H9 (cell line): Measurements from ENCODE around the gene TP53BP2. TPM values are rescaled to one million over a fixed set of nuclear protein-coding genes. Genes with fewer than 3 reads are reported as not detected.
"Not testable (repeated sequence)": the region's sequence is repeated elsewhere in the genome, so short reads cannot be mapped to it uniquely, and the experiment has no call there.

Source experiments
- DNase-seq: peaks from one replicate; pipeline ENCODE4 v3.0.0-alpha.2; 2017
- H2AFZ ChIP-seq: one replicate; pipeline ENCODE4 v1.6.1; 2013; ENCODE audit warnings: mild to moderate bottlenecking, low read length, control low read depth, moderate library complexity
- H2AK5ac ChIP-seq: 2 replicates; pipeline ENCODE4 v1.6.1; 2013; ENCODE audit warnings: low read length, control low read depth, mixed read lengths; ENCODE audit not compliant: insufficient read length
- H2BK120ac ChIP-seq: one replicate; pipeline ENCODE4 v1.6.1; 2013; ENCODE audit warnings: low read depth, mild to moderate bottlenecking, low read length, control low read depth, inconsistent platforms; ENCODE audit not compliant: poor library complexity, severe bottlenecking
- H2BK12ac ChIP-seq: 2 replicates; pipeline ENCODE4 v1.6.1; 2013; ENCODE audit warnings: low read length, control low read depth, mixed read lengths, low read depth; ENCODE audit not compliant: insufficient read length
- H2BK15ac ChIP-seq: 2 replicates; pipeline ENCODE4 v1.6.1; 2013; ENCODE audit warnings: low read depth, low read length, control low read depth
- H2BK20ac ChIP-seq: one replicate; pipeline ENCODE4 v1.6.1; 2013; ENCODE audit warnings: low read depth, mild to moderate bottlenecking, low read length, control low read depth, inconsistent platforms; ENCODE audit not compliant: poor library complexity, severe bottlenecking
- H2BK5ac ChIP-seq: 2 replicates; pipeline ENCODE4 v1.6.1; 2013; ENCODE audit warnings: low read length, control low read depth, mixed read lengths; ENCODE audit not compliant: insufficient read length
- H3K14ac ChIP-seq: 2 replicates; pipeline ENCODE4 v1.6.1; 2013; ENCODE audit warnings: low read length, control low read depth; ENCODE audit not compliant: insufficient read depth
- H3K18ac ChIP-seq: 2 replicates; pipeline ENCODE4 v1.6.1; 2013; ENCODE audit warnings: low read depth, mild to moderate bottlenecking, mixed read lengths, low read length, control low read depth; ENCODE audit not compliant: insufficient read length
- H3K23ac ChIP-seq: 2 replicates; pipeline ENCODE4 v1.6.1; 2013; ENCODE audit warnings: low read length, control low read depth, mixed read lengths, low read depth; ENCODE audit not compliant: insufficient read length
- H3K23me2 ChIP-seq: 2 replicates; pipeline ENCODE4 v1.6.1; 2013; ENCODE audit warnings: low read depth, mild to moderate bottlenecking, mixed read lengths, low read length, control low read depth; ENCODE audit not compliant: insufficient read length, poor library complexity, severe bottlenecking
- H3K27ac ChIP-seq: 2 replicates; pipeline ENCODE4 v1.5.1; 2013; ENCODE audit warnings: low read length, control low read depth, mixed read lengths, low read depth; ENCODE audit not compliant: insufficient read length
- H3K27me3 ChIP-seq: 2 replicates; pipeline ENCODE4 v1.6.1; 2013; ENCODE audit warnings: low read length, control low read depth, inconsistent platforms; ENCODE audit not compliant: insufficient read depth
- H3K4ac ChIP-seq: 2 replicates; pipeline ENCODE4 v1.6.1; 2013; ENCODE audit warnings: low read depth, mild to moderate bottlenecking, control low read depth, inconsistent platforms, low read length, moderate library complexity
- H3K4me1 ChIP-seq: 2 replicates; pipeline ENCODE4 v1.6.1; 2013; ENCODE audit warnings: low read length, control low read depth, inconsistent platforms; ENCODE audit not compliant: insufficient read depth
- H3K4me2 ChIP-seq: 2 replicates; pipeline ENCODE4 v1.6.1; 2013; ENCODE audit warnings: low read length, control low read depth, mixed read lengths; ENCODE audit not compliant: insufficient read length, insufficient read depth
- H3K56ac ChIP-seq: 2 replicates; pipeline ENCODE4 v1.6.1; 2013; ENCODE audit warnings: low read depth, mild to moderate bottlenecking, mixed read lengths, low read length, control low read depth; ENCODE audit not compliant: insufficient read length
- H3K79me1 ChIP-seq: 2 replicates; pipeline ENCODE4 v1.6.1; 2013; ENCODE audit warnings: low read depth, mild to moderate bottlenecking, moderate library complexity, low read length, control low read depth, inconsistent platforms; ENCODE audit not compliant: insufficient read depth, poor library complexity, severe bottlenecking
- H3K79me2 ChIP-seq: 2 replicates; pipeline ENCODE4 v1.6.1; 2013; ENCODE audit warnings: low read length, control low read depth, inconsistent platforms; ENCODE audit not compliant: insufficient read depth
- H3K9ac ChIP-seq: 2 replicates; pipeline ENCODE4 v1.6.1; 2013; ENCODE audit warnings: low read length, control low read depth, mixed read lengths; ENCODE audit not compliant: insufficient read length; ENCODE audit errors: extremely low read depth
- H3K9me3 ChIP-seq: one replicate; pipeline ENCODE4 v1.6.1; 2013; ENCODE audit warnings: low read depth, low read length, inconsistent platforms; ENCODE audit not compliant: control insufficient read depth
- H3T11ph ChIP-seq: one replicate; pipeline ENCODE4 v1.6.1; 2013; ENCODE audit warnings: mild to moderate bottlenecking, low read length, control low read depth, inconsistent platforms
- H4K20me1 ChIP-seq: one replicate; pipeline ENCODE4 v1.6.1; 2013; ENCODE audit not compliant: control insufficient read depth, insufficient read length, insufficient read depth
- H4K5ac ChIP-seq: 2 replicates; pipeline ENCODE4 v1.6.1; 2013; ENCODE audit warnings: low read depth, mild to moderate bottlenecking, mixed read lengths, low read length, control low read depth; ENCODE audit not compliant: insufficient read length
- H4K8ac ChIP-seq: replicated peaks from 2 replicates; pipeline ENCODE4 v1.6.1; 2013; ENCODE audit warnings: low read length, control low read depth, mixed read lengths, low read depth; ENCODE audit not compliant: insufficient read length
- H4K91ac ChIP-seq: 2 replicates; pipeline ENCODE4 v1.6.1; 2013; ENCODE audit warnings: low read depth, mild to moderate bottlenecking, moderate library complexity, mixed read lengths, low read length, control low read depth; ENCODE audit not compliant: insufficient read length
- H3K27ac Mint-ChIP-seq, 3 experiments: 2 replicates in 2 of 3; 3 replicates in 1 of 3; pipeline ENCODE4 v1.8.0; 2020 to 2021; ENCODE audit warnings: mixed read lengths in 3 of 3, mild to moderate bottlenecking in 1 of 3, moderate library complexity in 1 of 3
- H3K27me3 Mint-ChIP-seq: 2 replicates; pipeline ENCODE4 v1.8.0; 2021; ENCODE audit warnings: low read depth, mild to moderate bottlenecking, moderate library complexity, mixed read lengths
- H3K36me3 Mint-ChIP-seq, 3 experiments: 2 replicates in 2 of 3; 3 replicates in 1 of 3; pipeline ENCODE4 v1.8.0; 2020 to 2021; ENCODE audit warnings: low read depth in 3 of 3, mixed read lengths in 3 of 3; ENCODE audit not compliant: insufficient read depth in 1 of 3
- H3K4me1 Mint-ChIP-seq, 2 experiments: 2 replicates each; pipeline ENCODE4 v1.8.0; 2020; ENCODE audit warnings: mixed read lengths in 2 of 2
- H3K4me3 Mint-ChIP-seq, 2 experiments: 2 replicates in 1 of 2; 3 replicates in 1 of 2; pipeline ENCODE4 v1.8.0; 2020 to 2021; ENCODE audit warnings: mild to moderate bottlenecking in 2 of 2, mixed read lengths in 2 of 2, moderate library complexity in 1 of 2
- H3K9me3 Mint-ChIP-seq, 2 experiments: 2 replicates in 1 of 2; 3 replicates in 1 of 2; pipeline ENCODE4 v1.8.0; 2020; ENCODE audit warnings: mild to moderate bottlenecking in 2 of 2, mixed read lengths in 2 of 2, moderate library complexity in 1 of 2
- CTCF ChIP-seq: fragments of 200-600 bp; sonication (generic); conservative IDR thresholded peaks from 3 replicates; pipeline ENCODE4 v1.8.0; 2021; ENCODE audit warnings: antibody characterized with exemption, mild to moderate bottlenecking
- WGBS: extraction: QIAGEN DNeasy Blood & Tissue Kit; methylation state at CpG from one replicate; pipeline ENCODE4 v1.1.7; 2013; ENCODE audit warnings: missing lambda C conversion rate, low lambda C conversion rate, mixed read lengths; ENCODE audit not compliant: insufficient read length; ENCODE audit errors: extremely low coverage; 5-methylcytosine and 5-hydroxymethylcytosine counted together
- total RNA-seq: library from RNA; stranded (reverse); gene quantifications from 2 replicates; pipeline ENCODE4 v1.2.1, GENCODE V29; 2021

Gene TP53BP2
- total RNA-seq, 1 experiment from 2014 or later: 49.7 TPM

- Histone ChIP-seq H3K14ac (no peak overlapping the region), H2BK5ac (no peak overlapping the region), H3K4me1 (no peaks in the 10 kb centered on the region), H3T11ph (no peak overlapping the region), H2AK5ac (no peak overlapping the region), H4K91ac (no peak overlapping the region), H3K23me2 (no peaks in the 10 kb centered on the region), H3K9ac (no peak overlapping the region), H4K5ac (no peak overlapping the region), H2AFZ (no peak overlapping the region), H3K23ac (no peak overlapping the region), H3K56ac (no peak overlapping the region), H4K20me1 (no peaks in the 10 kb centered on the region), H3K79me2 (peaks cover 8% of the 10 kb centered on the region; the same call in 1 of the 2 replicates), H2BK15ac (no peak overlapping the region), H3K27me3 (no peaks in the 10 kb centered on the region), H2BK120ac (no peak overlapping the region), H3K18ac (no peak overlapping the region), H2BK12ac (no peak overlapping the region), H4K8ac (no peak overlapping the region), H3K79me1 (peaks cover 3% of the 10 kb centered on the region), H3K4ac (no peak overlapping the region), H3K4me2 (no peak overlapping the region), H2BK20ac (no peak overlapping the region), H3K9me3 (no peaks in the 10 kb centered on the region), H3K27ac (no peak overlapping the region)
- no peak for DNase-seq
- Mint-ChIP-seq H3K27me3 (no peaks in the 10 kb centered on the region), H3K27ac (peak overlapping the region in 2 of 3 experiments; percentile 9 to 37; a peak in 4 of 7 replicates), H3K36me3 (peaks cover 17 to 32% (median 31%) of the 10 kb centered on the region in 3 experiments), H3K9me3 (no peaks in the 10 kb centered on the region), H3K4me3 (no peak overlapping the region), H3K4me1 (peaks cover 23 to 32% of the 10 kb centered on the region in 2 experiments)
- no CpG with 5 or more reads among the region's 4 CpGs for WGBS
- no peak for TF ChIP-seq CTCF
Observed at GRCh38 chr1:223819730-223820514, 25.8 kb downstream of the TP53BP2 start.

- not testable (repeated sequence) for H3K79me2 ChIP-seq, H3K9me3 ChIP-seq, DNase-seq, H2AK5ac ChIP-seq, H3K23ac ChIP-seq, H4K20me1 ChIP-seq, H3K4me3 Mint-ChIP-seq, H3K27me3 Mint-ChIP-seq, H4K5ac ChIP-seq, H3T11ph ChIP-seq, H3K18ac ChIP-seq, H3K4me2 ChIP-seq, H3K27me3 ChIP-seq, H3K56ac ChIP-seq, H3K9me3 Mint-ChIP-seq, H4K8ac ChIP-seq, H3K27ac Mint-ChIP-seq, H3K9ac ChIP-seq, H3K4me1 ChIP-seq, H2BK20ac ChIP-seq, H3K14ac ChIP-seq, H2BK120ac ChIP-seq, H3K79me1 ChIP-seq, H2BK12ac ChIP-seq, H3K23me2 ChIP-seq, H2AFZ ChIP-seq, H3K27ac ChIP-seq, H3K4ac ChIP-seq, H4K91ac ChIP-seq, H2BK5ac ChIP-seq, H2BK15ac ChIP-seq
- Mint-ChIP-seq H3K36me3 (peaks cover 36 to 53% (median 51%) of the 10 kb centered on the region in 3 experiments), H3K4me1 (peaks cover 13% of the 10 kb centered on the region in 2 experiments)
Observed at GRCh38 chr1:223817265-223817664, 28.5 kb downstream of the TP53BP2 start.
